Upper lobe of left lung (tissue), 6 donors: Measurements from ENCODE around the gene TMEM8B. TPM values are rescaled to one million over a fixed set of nuclear protein-coding genes. Genes with fewer than 3 reads are reported as not detected.

Experiments
- ATAC-seq, 2 donors: fragments of 200-7000 bp; cut with Tn5 transposase; one replicate each; pipeline ENCODE4 v1.9.1; 2022; ENCODE audit warnings: mild to moderate bottlenecking in 2 of 2, moderate library complexity in 2 of 2; ENCODE audit not compliant: low FRiP score in 2 of 2
- DNase-seq, 2 donors: peaks; one replicate each; pipeline ENCODE4 v3.0.0-alpha.2; 2019 to 2020
- H3K27ac ChIP-seq, 4 donors: fragments of 200-600 bp; sonication (generic); one replicate each; pipeline ENCODE4 v1.5.1; 2016 to 2019
- H3K27me3 ChIP-seq, 4 donors: fragments of 200-600 bp; sonication (generic); one replicate each; pipeline ENCODE4 v1.5.1; 2017 to 2019
- H3K36me3 ChIP-seq, 4 donors: fragments of 200-600 bp; sonication (generic); one replicate each; pipeline ENCODE4 v1.5.1; 2016 to 2019
- H3K4me1 ChIP-seq, 4 donors: fragments of 200-600 bp; sonication (generic); one replicate each; pipeline ENCODE4 v1.5.1; 2018 to 2019
- H3K4me3 ChIP-seq, 4 donors: fragments of 200-600 bp; sonication (generic); one replicate each; pipeline ENCODE4 v1.5.1; 2017 to 2019; ENCODE audit warnings: mild to moderate bottlenecking in 2 of 4, moderate library complexity in 1 of 4
- H3K9me3 ChIP-seq, 4 donors: fragments of 200-600 bp; sonication (generic); one replicate each; pipeline ENCODE4 v1.5.1; 2018 to 2019
- EP300 ChIP-seq, 4 donors: sonication (generic); formaldehyde crosslinking; IDR thresholded peaks; one replicate each; pipeline ENCODE4 v1.5.1; 2017; ENCODE audit warnings: antibody characterized with exemption in 4 of 4, control low read depth in 2 of 4
- POLR2A ChIP-seq, 4 donors: fragments of 450-650 bp; IDR thresholded peaks; one replicate each; pipeline ENCODE4 v1.5.1; 2016 to 2017; ENCODE audit warnings: antibody characterized with exemption in 4 of 4, mild to moderate bottlenecking in 2 of 4
- POLR2AphosphoS5 ChIP-seq, 2 donors: sonication (generic); formaldehyde crosslinking; IDR thresholded peaks; one replicate each; pipeline ENCODE4 v1.5.1; 2017; ENCODE audit warnings: antibody characterized with exemption in 2 of 2
- WGBS, 2 donors: methylation state at CpG; one replicate each; pipeline ENCODE4 v1.1.5; 2017 to 2018; 5-methylcytosine and 5-hydroxymethylcytosine counted together
- total RNA-seq, 6 donors: library from RNA; depleted of rRNA in 4 of 6; stranded (reverse); fragments of >200 nt in 4 of 6; gene quantifications; one replicate each; pipeline versions ENCODE4 v1.1.0 to v1.2.1, GENCODE V29; 2016 to 2021
- TF ChIP-seq, protein P1 (sequence below), 6 experiments: fragments of 450-650 bp in 4 of 6; fragments of 200-600 bp in 2 of 6; sonication (generic) in 2 of 6; IDR thresholded peaks; one replicate each; pipeline ENCODE4 v1.5.1; 2016 to 2019; ENCODE audit warnings: antibody characterized with exemption in 6 of 6
- donor health status: DM: no; HTN: no; CAD: no; lungs with moderate emphysema.
- donor health status: DM: no; HTN: yes; CAD: no; lungs with severe emphysema.

TMEM8B gene
- total RNA-seq, 6 donors from 2014 or later = 6.5 to 21.0 (median 10.0) TPM

DNA sequence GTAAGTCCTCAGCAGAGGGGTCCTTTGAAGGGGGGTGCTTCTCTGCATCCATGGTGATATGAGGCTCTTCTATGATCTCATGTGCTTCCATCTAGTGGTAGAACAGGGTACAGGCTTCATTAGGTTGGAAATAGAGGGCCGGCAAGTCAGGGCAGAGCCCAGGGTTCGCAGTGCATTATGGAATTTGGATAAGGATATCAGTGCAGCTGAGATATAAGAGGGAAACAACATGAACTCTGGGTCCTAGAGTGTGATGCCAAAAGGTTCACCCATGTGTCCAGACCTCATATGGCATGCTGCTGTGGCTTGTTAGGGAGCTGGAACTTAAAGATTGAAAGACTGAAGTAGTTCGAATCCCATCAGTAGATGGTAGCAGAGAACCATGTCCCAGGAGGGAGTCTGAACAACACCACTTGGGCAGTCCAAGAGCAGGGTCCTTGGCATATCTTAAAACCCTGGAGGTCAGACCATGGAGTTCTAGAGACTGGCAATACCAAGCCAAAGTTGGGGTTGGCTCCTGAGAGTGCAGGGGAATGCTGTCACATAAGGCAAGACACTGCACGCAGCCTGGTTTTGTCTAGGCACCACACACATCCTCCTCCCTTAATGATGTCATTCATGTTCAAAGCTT is 2.8 kb upstream of the TMEM8B start:
- 22 to 25% methylated on average over 4 of the region's 4 CpGs for whole genome bisulfite sequencing, 2 donors
- Histone ChIP-seq H3K4me3 (no peak overlapping the region), H3K4me1 (peaks cover 13 to 25% (median 18%) of the 10 kb centered on the region in 4 donors), H3K27ac (no peak overlapping the region), H3K9me3 (no peaks in the 10 kb centered on the region), H3K36me3 (no peaks in the 10 kb centered on the region), H3K27me3 (no peaks in the 10 kb centered on the region)
- TF ChIP-seq EP300 (IDR thresholded peaks at IDR 0.05) = no peak
- no peak for TF ChIP-seq POLR2A (IDR thresholded peaks at IDR 0.05)
- no peak for TF ChIP-seq POLR2AphosphoS5 (IDR thresholded peaks at IDR 0.05)
- TF ChIP-seq, protein P1, sequence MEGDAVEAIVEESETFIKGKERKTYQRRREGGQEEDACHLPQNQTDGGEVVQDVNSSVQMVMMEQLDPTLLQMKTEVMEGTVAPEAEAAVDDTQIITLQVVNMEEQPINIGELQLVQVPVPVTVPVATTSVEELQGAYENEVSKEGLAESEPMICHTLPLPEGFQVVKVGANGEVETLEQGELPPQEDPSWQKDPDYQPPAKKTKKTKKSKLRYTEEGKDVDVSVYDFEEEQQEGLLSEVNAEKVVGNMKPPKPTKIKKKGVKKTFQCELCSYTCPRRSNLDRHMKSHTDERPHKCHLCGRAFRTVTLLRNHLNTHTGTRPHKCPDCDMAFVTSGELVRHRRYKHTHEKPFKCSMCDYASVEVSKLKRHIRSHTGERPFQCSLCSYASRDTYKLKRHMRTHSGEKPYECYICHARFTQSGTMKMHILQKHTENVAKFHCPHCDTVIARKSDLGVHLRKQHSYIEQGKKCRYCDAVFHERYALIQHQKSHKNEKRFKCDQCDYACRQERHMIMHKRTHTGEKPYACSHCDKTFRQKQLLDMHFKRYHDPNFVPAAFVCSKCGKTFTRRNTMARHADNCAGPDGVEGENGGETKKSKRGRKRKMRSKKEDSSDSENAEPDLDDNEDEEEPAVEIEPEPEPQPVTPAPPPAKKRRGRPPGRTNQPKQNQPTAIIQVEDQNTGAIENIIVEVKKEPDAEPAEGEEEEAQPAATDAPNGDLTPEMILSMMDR (IDR thresholded peaks at IDR 0.05) = peak; percentile 72 to 85 (median 78)
- ATAC-seq = peak; percentile 66 to 76
- no peak for DNase-seq

DNA sequence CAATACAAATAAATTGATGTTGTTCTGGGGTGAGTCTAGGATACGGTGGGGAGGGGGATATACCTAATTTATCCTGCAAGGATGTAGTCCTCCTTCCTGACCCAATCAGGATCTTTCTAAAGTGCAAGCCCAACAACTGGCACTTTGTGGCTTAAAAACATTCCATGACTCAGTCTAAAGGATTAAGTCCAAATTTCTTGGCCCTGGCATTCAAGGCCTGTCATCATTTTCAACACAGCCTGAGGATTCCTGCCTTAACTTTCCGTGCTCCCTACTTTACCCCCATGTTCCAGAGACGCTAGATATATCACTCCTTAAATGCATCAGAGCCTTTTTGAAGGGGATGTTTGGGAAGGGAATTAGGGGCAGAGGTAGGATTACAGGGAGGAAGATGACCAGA is 1.5 kb upstream of the TMEM8B start:
- ATAC-seq (no peak), DNase-seq (no peak)
- TF ChIP-seq POLR2A (IDR thresholded peaks at IDR 0.05) (no peak), POLR2AphosphoS5 (IDR thresholded peaks at IDR 0.05) (no peak), EP300 (IDR thresholded peaks at IDR 0.05) (no peak)
- TF ChIP-seq, protein P1 (IDR thresholded peaks at IDR 0.05) = no peak
- peaks cover 13 to 31% (median 24%) of the 10 kb centered on the region in 4 donors for H3K4me1 ChIP-seq
- H3K36me3 ChIP-seq = no peaks in the 10 kb centered on the region
- no peaks in the 10 kb centered on the region for H3K9me3 ChIP-seq
- 87 to 88% methylated on average over 3 of the region's 3 CpGs for WGBS, 2 donors
- no peak overlapping the region for H3K4me3 ChIP-seq
- no peak overlapping the region for H3K27ac ChIP-seq
- H3K27me3 ChIP-seq = no peaks in the 10 kb centered on the region

- no peaks in the 10 kb centered on the region for H3K27me3 ChIP-seq
- peak within 1 kb of the TSS; percentile 75 to 88 (median 82) for H3K4me3 ChIP-seq
- H3K4me1 ChIP-seq = peaks cover 20 to 43% (median 34%) of the 10 kb centered on the region in 4 donors
- 0 to 4% methylated on average over 16 to 21 of the region's 21 CpGs for WGBS, 2 donors
- DNase-seq (peak in 1 of 2 donors; percentile 69), ATAC-seq (peak in 1 of 2 donors; percentile 4)
- H3K9me3 ChIP-seq = no peaks in the 10 kb centered on the region
- TF ChIP-seq POLR2A (IDR thresholded peaks at IDR 0.05) (no peak), EP300 (IDR thresholded peaks at IDR 0.05) (no peak), POLR2AphosphoS5 (IDR thresholded peaks at IDR 0.05) (no peak)
- TF ChIP-seq, protein P1 (IDR thresholded peaks at IDR 0.05) = no peak
- H3K27ac ChIP-seq = peak within 1 kb of the TSS; percentile 92 to 97 (median 94)
- no peaks in the 10 kb centered on the region for H3K36me3 ChIP-seq
These were observed 328 bp upstream of the TMEM8B start, which contains the start of gene FAM221B for GRCh38 chr9:35828716-35829083. FAM221B (minus strand) TSS chr9:35828732; CDS start chr9:35826161, 2,571 bp downstream.

GRCh38 chr9:35829764-35830096 is 702 bp downstream of the TMEM8B start:
- Histone ChIP-seq H3K9me3 (no peaks in the 10 kb centered on the region), H3K27ac (peak overlapping the region; percentile 92 to 97 (median 94)), H3K4me1 (peaks cover 30 to 54% (median 41%) of the 10 kb centered on the region in 4 donors), H3K36me3 (no peaks in the 10 kb centered on the region), H3K4me3 (peak overlapping the region; percentile 75 to 88 (median 82)), H3K27me3 (no peaks in the 10 kb centered on the region)
- ATAC-seq = no peak
- DNase-seq = no peak
- whole genome bisulfite sequencing, 2 donors = 36 to 53% methylated on average over 2 of the region's 2 CpGs
- no peak for TF ChIP-seq POLR2A (IDR thresholded peaks at IDR 0.05)
- TF ChIP-seq EP300 (IDR thresholded peaks at IDR 0.05) = no peak
- TF ChIP-seq, protein P1 (IDR thresholded peaks at IDR 0.05) = no peak
- no peak for TF ChIP-seq POLR2AphosphoS5 (IDR thresholded peaks at IDR 0.05)

- ATAC-seq = no peak
- peaks cover 40 to 54% (median 47%) of the 10 kb centered on the region in 4 donors for H3K4me1 ChIP-seq
- H3K27me3 ChIP-seq = no peaks in the 10 kb centered on the region
- no peak for DNase-seq
- no peak overlapping the region for H3K27ac ChIP-seq
- TF ChIP-seq, protein P1 (IDR thresholded peaks at IDR 0.05) = no peak
- no peak for TF ChIP-seq EP300 (IDR thresholded peaks at IDR 0.05)
- no peak for TF ChIP-seq POLR2A (IDR thresholded peaks at IDR 0.05)
- TF ChIP-seq POLR2AphosphoS5 (IDR thresholded peaks at IDR 0.05) = no peak
- H3K4me3 ChIP-seq = no peak overlapping the region
- H3K36me3 ChIP-seq = no peaks in the 10 kb centered on the region
- 81 to 85% methylated on average over 4 of the region's 4 CpGs for WGBS, 2 donors
- H3K9me3 ChIP-seq = no peaks in the 10 kb centered on the region
These were observed 2.0 kb downstream of the TMEM8B start for GRCh38 chr9:35831040-35831439.
